IMR-90 (cell line): ENCODE data around the gene ESR1. TPM values are rescaled to one million over a fixed set of nuclear protein-coding genes. Genes with fewer than 3 reads are reported as not detected.

Experiments used
- ATAC-seq: fragments of 200-7000 bp; cut with Tn5 transposase; 2 replicates; pipeline ENCODE4 v1.9.1; 2020; ENCODE audit warnings: low read depth, mild to moderate bottlenecking, moderate library complexity
- BruUV-seq: library from RNA; stranded (reverse); fragments of 400-500 nt; replicated peaks from 2 replicates; lab custom pipeline; 2021; lab: Mats Ljungman, UMichigan
- CTCF ChIA-PET: fragments of 300-600 bp; formaldehyde crosslinking; extraction: SDS; loops from one replicate; lab custom pipeline; 2021; ENCODE audit warnings: antibody characterized with exemption; lab: Yijun Ruan, JAX
- POLR2A ChIA-PET: fragments of 300-600 bp; sonication (Branson Sonifier 250); formaldehyde crosslinking; loops from one replicate; lab custom pipeline; 2022; ENCODE audit warnings: antibody characterized with exemption; ENCODE audit not compliant: unreplicated experiment; lab: Charles Lee
- DNase-seq: peaks from one replicate; pipeline ENCODE4 v3.0.0; 2013
- H2AFZ ChIP-seq: replicated peaks from 2 replicates; pipeline ENCODE3; 2013; ENCODE audit warnings: low read length, mild to moderate bottlenecking; ENCODE audit not compliant: poor library complexity
- H2AK5ac ChIP-seq: 2 replicates; pipeline ENCODE4 v1.6.1; 2013; ENCODE audit warnings: low read depth, low read length, inconsistent platforms
- H2AK9ac ChIP-seq: replicated peaks from 2 replicates; pipeline ENCODE3; 2013; ENCODE audit warnings: mild to moderate bottlenecking, low read depth, low read length, moderate library complexity; ENCODE audit not compliant: poor library complexity
- H2BK120ac ChIP-seq: 2 replicates; pipeline ENCODE4 v1.6.1; 2013; ENCODE audit warnings: low read depth, low read length, inconsistent platforms
- H2BK15ac ChIP-seq: 3 replicates; pipeline ENCODE4 v1.6.1; 2013; ENCODE audit warnings: low read depth, low read length, inconsistent platforms
- H2BK20ac ChIP-seq: 2 replicates; pipeline ENCODE4 v1.6.1; 2013; ENCODE audit warnings: low read depth, mild to moderate bottlenecking, inconsistent platforms, low read length, moderate library complexity
- H2BK5ac ChIP-seq: 2 replicates; pipeline ENCODE4 v1.6.1; 2013; ENCODE audit warnings: mild to moderate bottlenecking, low read depth, low read length, inconsistent platforms; ENCODE audit not compliant: poor library complexity, severe bottlenecking
- H3K14ac ChIP-seq: replicated peaks from 2 replicates; pipeline ENCODE4 v1.6.1; 2013; ENCODE audit warnings: low read depth, low read length, inconsistent platforms
- H3K18ac ChIP-seq: 2 replicates; pipeline ENCODE4 v1.6.1; 2013; ENCODE audit warnings: low read depth, low read length, control low read depth
- H3K23ac ChIP-seq: 2 replicates; pipeline ENCODE4 v1.6.1; 2013; ENCODE audit warnings: low read depth, low read length, inconsistent platforms
- H3K27ac ChIP-seq: 2 replicates; pipeline ENCODE4 v1.5.1; 2013; ENCODE audit warnings: mild to moderate bottlenecking, control low read depth, low read length; ENCODE audit not compliant: insufficient read depth
- H3K27me3 ChIP-seq: 2 replicates; pipeline ENCODE4 v1.6.1; 2013; ENCODE audit warnings: low read length; ENCODE audit not compliant: control insufficient read depth, insufficient read depth
- H3K36me3 ChIP-seq: 2 replicates; pipeline ENCODE4 v1.6.1; 2013; ENCODE audit warnings: low read length, mixed read lengths; ENCODE audit not compliant: control insufficient read depth, insufficient read depth
- H3K4ac ChIP-seq: 2 replicates; pipeline ENCODE4 v1.6.1; 2013; ENCODE audit warnings: low read depth, low read length, inconsistent platforms
- H3K4me1 ChIP-seq: 2 replicates; pipeline ENCODE4 v1.6.1; 2013; ENCODE audit warnings: low read length, mixed read lengths; ENCODE audit not compliant: control insufficient read depth, insufficient read depth
- H3K4me2 ChIP-seq: 2 replicates; pipeline ENCODE4 v1.6.1; 2013; ENCODE audit warnings: low read depth, mild to moderate bottlenecking, control low read depth, low read length, moderate library complexity
- H3K4me3 ChIP-seq: 2 replicates; pipeline ENCODE4 v1.5.1; 2013; ENCODE audit warnings: low read depth, mild to moderate bottlenecking, control low read depth, low read length, moderate library complexity; ENCODE audit not compliant: insufficient read depth
- H3K56ac ChIP-seq: 2 replicates; pipeline ENCODE4 v1.6.1; 2013; ENCODE audit warnings: low read length, inconsistent platforms; ENCODE audit not compliant: insufficient read depth; ENCODE audit errors: extremely low read depth
- H3K79me1 ChIP-seq, 2 experiments: 2 replicates each; pipeline ENCODE4 v1.6.1; 2013; ENCODE audit warnings: low read length in 2 of 2, inconsistent platforms in 1 of 2, low read depth in 1 of 2
- H3K9ac ChIP-seq: 2 replicates; pipeline ENCODE4 v1.6.1; 2013; ENCODE audit warnings: low read depth, low read length, control low read depth
- H3K9me1 ChIP-seq: 2 replicates; pipeline ENCODE4 v1.6.1; 2013; ENCODE audit warnings: low read length, inconsistent platforms; ENCODE audit not compliant: insufficient read depth
- H3K9me3 ChIP-seq: 2 replicates; pipeline ENCODE4 v1.6.1; 2013; ENCODE audit warnings: low read length; ENCODE audit not compliant: control insufficient read depth, insufficient read depth
- H4K20me1 ChIP-seq: 2 replicates; pipeline ENCODE4 v1.6.1; 2013; ENCODE audit warnings: low read length, inconsistent platforms; ENCODE audit not compliant: insufficient read depth
- H4K5ac ChIP-seq: 2 replicates; pipeline ENCODE4 v1.6.1; 2013; ENCODE audit warnings: mild to moderate bottlenecking, low read depth, low read length, control low read depth
- H4K8ac ChIP-seq, 2 experiments: 2 replicates each; pipeline ENCODE4 v1.6.1; 2013; ENCODE audit warnings: low read depth in 2 of 2, low read length in 2 of 2, control low read depth in 1 of 2, inconsistent platforms in 1 of 2
- H4K91ac ChIP-seq: 2 replicates; pipeline ENCODE4 v1.6.1; 2013; ENCODE audit warnings: low read depth, low read length, inconsistent platforms; ENCODE audit not compliant: insufficient read depth
- CEBPB ChIP-seq: IDR thresholded peaks from 2 replicates; pipeline ENCODE4 v1.6.1; 2012; ENCODE audit warnings: low read depth, low read length, improper control_type of control experiment
- ELK1 ChIP-seq: fragments of 150-350 bp; IDR thresholded peaks from 2 replicates; pipeline ENCODE4 v1.6.1; 2016; ENCODE audit warnings: low read depth, mild to moderate bottlenecking, low read length, moderate library complexity, borderline replicate concordance
- MAFK ChIP-seq: IDR thresholded peaks from 2 replicates; pipeline ENCODE4 v1.6.1; 2012; ENCODE audit warnings: low read depth, low read length, improper control_type of control experiment
- MAZ ChIP-seq: IDR thresholded peaks from 2 replicates; pipeline ENCODE4 v1.6.1; 2012; ENCODE audit warnings: low read depth, mild to moderate bottlenecking, low read length, improper control_type of control experiment, moderate library complexity, borderline replicate concordance
- MXI1 ChIP-seq: IDR thresholded peaks from 2 replicates; pipeline ENCODE4 v1.6.1; 2012; ENCODE audit warnings: low read depth, mild to moderate bottlenecking, low read length, moderate library complexity, borderline replicate concordance
- NFE2L2 ChIP-seq: fragments of 150-350 bp; IDR thresholded peaks from 2 replicates; pipeline ENCODE4 v1.6.1; 2016; ENCODE audit warnings: low read depth, mild to moderate bottlenecking, low read length
- RAD21 ChIP-seq: IDR thresholded peaks from 2 replicates; pipeline ENCODE4 v1.6.1; 2012; ENCODE audit warnings: low read length, improper control_type of control experiment
- RCOR1 ChIP-seq: IDR thresholded peaks from 2 replicates; pipeline ENCODE4 v1.6.1; 2012; ENCODE audit warnings: mild to moderate bottlenecking, low read length, improper control_type of control experiment; ENCODE audit not compliant: insufficient replicate concordance
- WGBS, 2 experiments: methylation state at CpG; one replicate each; pipeline versions ENCODE4 v1.1.5 to v1.1.7; 2013; ENCODE audit warnings: missing lambda C conversion rate in 2 of 2; ENCODE audit not compliant: insufficient read length in 1 of 2; ENCODE audit errors: extremely low coverage in 2 of 2; 5-methylcytosine and 5-hydroxymethylcytosine counted together
- dilution Hi-C: fragments of 300-500 bp; cut with HindIII; formaldehyde crosslinking; loops from one replicate; pipeline ENCODE4 v1.14.3; 2018; ENCODE audit warnings: low sequenced_read_pairs; ENCODE audit not compliant: unreplicated experiment
- in situ Hi-C: fragments of 300-500 bp; cut with MboI; formaldehyde crosslinking; loops from 3 replicates; pipeline ENCODE4 v1.14.3; 2019; ENCODE audit warnings: low sequenced_read_pairs, inconsistent platforms, mixed read lengths
- intact Hi-C: fragments of 100-400 bp; cut with micrococcal nuclease; formaldehyde crosslinking; loops from 2 replicates; pipeline ENCODE4 v1.10.0; 2022
- polyA plus RNA-seq, 3 experiments: library from polyadenylated mRNA; depleted of rRNA; stranded (reverse); fragments of >200 nt; gene quantifications; 2 replicates each; pipeline ENCODE4 v1.2.3, GENCODE V29; 2012; ENCODE audit warnings: low replicate concordance in 1 of 3
- total RNA-seq: library from RNA; depleted of rRNA; stranded (reverse); fragments of >200 nt; gene quantifications from 2 replicates; pipeline ENCODE4 v1.2.3, GENCODE V29; 2012

ESR1 gene
- total and polyA plus RNA-seq, 2 of the 4 experiments (the other 2 are of a cell fraction) = not detected

DNA sequence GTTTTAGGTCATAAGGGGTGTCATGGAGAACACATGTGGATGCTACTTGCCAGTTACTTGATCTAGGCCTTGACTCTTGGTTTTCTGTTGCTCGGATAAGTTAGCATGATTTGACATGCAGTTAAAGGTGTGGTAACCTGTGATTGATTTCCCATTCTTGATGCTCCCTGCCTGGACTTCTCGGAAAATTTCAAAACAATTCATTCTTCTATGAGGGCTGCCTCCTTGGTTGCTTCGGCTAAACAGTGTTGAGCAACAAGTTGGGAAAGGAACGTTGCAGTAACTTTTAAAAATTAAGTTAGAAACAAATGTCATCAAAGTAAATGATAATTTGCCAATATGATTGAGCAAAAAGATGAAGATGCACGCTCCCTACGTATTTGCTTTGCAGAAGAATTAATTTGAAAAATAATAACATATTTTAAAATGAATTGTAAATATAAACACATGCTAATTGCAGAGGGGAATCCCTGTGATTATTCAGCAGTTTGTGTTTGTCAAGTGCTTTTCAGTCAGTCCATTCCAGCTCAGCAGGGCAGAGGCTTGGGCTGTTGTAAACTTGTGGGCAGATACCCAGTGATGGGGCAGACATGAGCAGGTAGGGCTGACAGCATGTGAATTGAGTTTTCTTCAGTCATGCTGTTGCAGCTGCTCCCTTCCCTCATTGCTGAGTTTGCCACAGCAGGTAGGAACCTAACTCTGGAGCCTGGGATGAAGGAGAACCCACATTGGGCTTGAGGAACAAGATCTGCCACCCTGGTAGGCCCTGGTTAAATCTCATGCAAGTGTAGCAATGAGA lies 110.2 kb downstream of the ESR1 start:
- H4K8ac ChIP-seq = no peak overlapping the region
- H3K36me3 ChIP-seq = no peaks in the 10 kb centered on the region
- no peak overlapping the region for H3K4me3 ChIP-seq
- ChIA-PET CTCF (no interaction called here), POLR2A (no interaction called here)
- no peak overlapping the region for H4K91ac ChIP-seq
- no peak overlapping the region for H3K27ac ChIP-seq
- no peak overlapping the region for H2AFZ ChIP-seq
- H4K20me1 ChIP-seq = no peaks in the 10 kb centered on the region
- H3K9me3 ChIP-seq = no peaks in the 10 kb centered on the region; the same call in 1 of the 2 replicates
- dilution Hi-C loops (no loop called here), intact Hi-C loops (no loop called here), in situ Hi-C loops (no loop called here)
- H2BK20ac ChIP-seq = no peak overlapping the region
- H3K56ac ChIP-seq = no peak overlapping the region
- H3K4me1 ChIP-seq = no peaks in the 10 kb centered on the region
- no peak overlapping the region for H3K9ac ChIP-seq
- no peak overlapping the region for H2BK5ac ChIP-seq
- H3K9me1 ChIP-seq = no peaks in the 10 kb centered on the region
- no CpG with 5 or more reads among the region's 6 CpGs for WGBS, 2 experiments
- no peaks in the 10 kb centered on the region for H3K27me3 ChIP-seq
- no peak overlapping the region for H4K5ac ChIP-seq
- no peak overlapping the region for H2AK9ac ChIP-seq
- H3K4me2 ChIP-seq = no peak overlapping the region
- H2AK5ac ChIP-seq = no peak overlapping the region
- H2BK120ac ChIP-seq = no peak overlapping the region
- no peak for TF ChIP-seq ELK1
- no peak for TF ChIP-seq RCOR1
- TF ChIP-seq MAFK = no peak
- TF ChIP-seq RAD21 = no peak
- no peak for TF ChIP-seq MAZ
- no peak for TF ChIP-seq CEBPB
- no peak for TF ChIP-seq NFE2L2
- TF ChIP-seq MXI1 = no peak
- no peak for DNase-seq
- no peaks in the 10 kb centered on the region for H3K79me1 ChIP-seq
- H3K23ac ChIP-seq = no peak overlapping the region
- ATAC-seq = no peak
- BruUV-seq = no TSS peak
- no peak overlapping the region for H3K18ac ChIP-seq
- no peak overlapping the region for H2BK15ac ChIP-seq
- H3K14ac ChIP-seq = no peak overlapping the region
- no peak overlapping the region for H3K4ac ChIP-seq
